PC-3 (cell line): Measurements from ENCODE around the gene B3GALNT1.

ENCODE experiments used
- CTCF ChIP-seq: fragments of 300-600 bp; sonication (generic); conservative IDR thresholded peaks from 2 replicates; pipeline ENCODE4 v1.5.1; 2017; ENCODE audit warnings: antibody characterized with exemption, low read depth, mild to moderate bottlenecking, low read length
- EZH2 ChIP-seq: fragments of 300-600 bp; sonication (generic); IDR thresholded peaks from one replicate; pipeline ENCODE4 v1.6.1; 2017; ENCODE audit warnings: antibody characterized with exemption, mild to moderate bottlenecking, low read length; ENCODE audit not compliant: unreplicated experiment

- no peak for TF ChIP-seq EZH2
- TF ChIP-seq CTCF: no peak
Observed at GRCh38 chr3:161117646-161118045, 12.5 kb upstream of the B3GALNT1 start.
